Glutamatergic neuron (in vitro differentiated cells): ENCODE measurements around the gene GNAQ. TPM values are rescaled to one million over a fixed set of nuclear protein-coding genes. Genes with fewer than 3 reads are reported as not detected.

Experiments
- DNase-seq: peaks from one replicate; pipeline ENCODE4 v3.0.0; 2022
- H3K27ac Mint-ChIP-seq: one replicate; pipeline ENCODE4 v1.8.0; 2020; ENCODE audit warnings: mild to moderate bottlenecking, mixed read lengths, inconsistent platforms; ENCODE audit not compliant: unreplicated experiment
- H3K27me3 Mint-ChIP-seq: one replicate; pipeline ENCODE4 v1.8.0; 2020; ENCODE audit warnings: mild to moderate bottlenecking, moderate library complexity, mixed read lengths, inconsistent platforms; ENCODE audit not compliant: unreplicated experiment
- H3K36me3 Mint-ChIP-seq: one replicate; pipeline ENCODE4 v1.8.0; 2020; ENCODE audit warnings: mild to moderate bottlenecking, mixed read lengths, inconsistent platforms; ENCODE audit not compliant: unreplicated experiment
- H3K4me1 Mint-ChIP-seq: one replicate; pipeline ENCODE4 v1.8.0; 2020; ENCODE audit warnings: mild to moderate bottlenecking, low read depth, mixed read lengths, inconsistent platforms; ENCODE audit not compliant: unreplicated experiment
- H3K4me3 Mint-ChIP-seq: one replicate; pipeline ENCODE4 v1.8.0; 2020; ENCODE audit warnings: mild to moderate bottlenecking, mixed read lengths, inconsistent platforms; ENCODE audit not compliant: unreplicated experiment
- H3K9me3 Mint-ChIP-seq: one replicate; pipeline ENCODE4 v1.8.0; 2020; ENCODE audit warnings: mild to moderate bottlenecking, moderate library complexity, mixed read lengths, inconsistent platforms; ENCODE audit not compliant: unreplicated experiment
- total RNA-seq: library from RNA; stranded (reverse); fragmentation: NEBNext Ultra II Directional; extraction: Animal tissue kit (Norgen Biotek cat#: 25700); gene quantifications from one replicate; pipeline ENCODE4 v1.2.1, GENCODE V29; 2021; ENCODE audit not compliant: unreplicated experiment
- TF ChIP-seq, protein P1 (sequence below): fragments of 200-600 bp; sonication (generic); IDR thresholded peaks from one replicate; pipeline ENCODE4 v1.5.0; 2021; ENCODE audit not compliant: partially characterized antibody, unreplicated experiment

Gene GNAQ
- total RNA-seq, 1 donor from 2014 or later, result 72.8 TPM

DNA sequence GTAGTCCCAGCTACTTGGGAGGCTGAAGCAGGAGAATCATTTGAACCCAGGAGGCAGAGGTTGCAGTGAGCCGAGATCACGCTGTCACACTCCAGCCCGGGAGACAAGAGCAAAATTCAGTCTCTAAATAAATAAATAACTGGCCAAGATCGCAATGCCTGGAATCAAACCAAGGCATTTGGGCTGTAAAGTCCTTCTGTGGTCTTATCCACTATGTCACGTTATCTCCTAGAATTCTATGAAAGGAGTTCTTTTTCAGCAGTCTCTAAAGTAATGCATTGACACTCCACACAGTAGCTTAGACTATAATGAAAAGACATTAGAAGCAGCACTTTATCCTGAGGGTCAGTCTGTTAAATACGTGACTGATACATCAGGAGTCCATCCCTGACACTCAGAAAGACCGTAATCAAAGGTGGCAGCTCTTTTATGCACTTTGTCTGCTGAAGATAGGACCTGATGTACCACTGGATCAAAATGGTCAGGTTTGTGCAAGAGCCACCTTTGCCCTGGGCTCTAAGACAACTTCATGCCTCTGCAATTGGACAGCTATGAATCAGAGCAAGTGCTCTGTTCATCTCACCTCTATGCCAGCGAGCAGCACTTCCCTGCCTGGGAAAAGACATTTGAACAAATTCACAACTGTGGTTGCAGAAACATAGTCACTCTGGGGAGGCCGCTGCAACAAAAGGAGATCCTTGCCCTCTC is 351.8 kb downstream of the GNAQ start:
- peaks cover 11% of the 10 kb centered on the region for H3K36me3 Mint-ChIP-seq
- no peaks in the 10 kb centered on the region for H3K9me3 Mint-ChIP-seq
- H3K4me1 Mint-ChIP-seq, result no peaks in the 10 kb centered on the region
- peaks cover 3% of the 10 kb centered on the region for H3K27me3 Mint-ChIP-seq
- no peak overlapping the region for H3K27ac Mint-ChIP-seq
- TF ChIP-seq, protein P1, sequence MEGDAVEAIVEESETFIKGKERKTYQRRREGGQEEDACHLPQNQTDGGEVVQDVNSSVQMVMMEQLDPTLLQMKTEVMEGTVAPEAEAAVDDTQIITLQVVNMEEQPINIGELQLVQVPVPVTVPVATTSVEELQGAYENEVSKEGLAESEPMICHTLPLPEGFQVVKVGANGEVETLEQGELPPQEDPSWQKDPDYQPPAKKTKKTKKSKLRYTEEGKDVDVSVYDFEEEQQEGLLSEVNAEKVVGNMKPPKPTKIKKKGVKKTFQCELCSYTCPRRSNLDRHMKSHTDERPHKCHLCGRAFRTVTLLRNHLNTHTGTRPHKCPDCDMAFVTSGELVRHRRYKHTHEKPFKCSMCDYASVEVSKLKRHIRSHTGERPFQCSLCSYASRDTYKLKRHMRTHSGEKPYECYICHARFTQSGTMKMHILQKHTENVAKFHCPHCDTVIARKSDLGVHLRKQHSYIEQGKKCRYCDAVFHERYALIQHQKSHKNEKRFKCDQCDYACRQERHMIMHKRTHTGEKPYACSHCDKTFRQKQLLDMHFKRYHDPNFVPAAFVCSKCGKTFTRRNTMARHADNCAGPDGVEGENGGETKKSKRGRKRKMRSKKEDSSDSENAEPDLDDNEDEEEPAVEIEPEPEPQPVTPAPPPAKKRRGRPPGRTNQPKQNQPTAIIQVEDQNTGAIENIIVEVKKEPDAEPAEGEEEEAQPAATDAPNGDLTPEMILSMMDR, result no peak
- no peak for DNase-seq
- H3K4me3 Mint-ChIP-seq, result no peak overlapping the region

DNA sequence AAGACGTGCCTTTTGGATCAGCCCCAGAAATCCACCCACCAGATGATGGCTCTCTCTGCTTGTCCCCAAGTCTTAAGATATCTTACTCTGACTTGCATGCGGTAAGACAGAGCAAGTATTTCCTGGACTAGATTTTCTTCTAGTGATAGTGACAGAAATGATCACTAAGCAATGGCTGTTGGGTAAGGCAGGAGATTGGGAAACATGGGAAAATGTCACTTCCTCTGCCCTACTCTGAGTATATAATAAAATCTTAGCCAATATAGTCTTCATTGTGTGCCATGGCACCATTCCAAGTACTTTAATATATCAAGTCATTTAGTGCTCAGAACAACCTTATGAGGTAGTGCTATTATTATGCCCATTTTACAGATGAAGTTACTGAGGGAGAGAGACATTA is 352.5 kb downstream of the GNAQ start:
- no peak overlapping the region for H3K4me3 Mint-ChIP-seq
- H3K27ac Mint-ChIP-seq, result no peak overlapping the region
- no peaks in the 10 kb centered on the region for H3K9me3 Mint-ChIP-seq
- peaks cover 3% of the 10 kb centered on the region for H3K27me3 Mint-ChIP-seq
- TF ChIP-seq, protein P1, result no peak
- peaks cover 6% of the 10 kb centered on the region for H3K36me3 Mint-ChIP-seq
- no peaks in the 10 kb centered on the region for H3K4me1 Mint-ChIP-seq
- DNase-seq, result no peak

DNA sequence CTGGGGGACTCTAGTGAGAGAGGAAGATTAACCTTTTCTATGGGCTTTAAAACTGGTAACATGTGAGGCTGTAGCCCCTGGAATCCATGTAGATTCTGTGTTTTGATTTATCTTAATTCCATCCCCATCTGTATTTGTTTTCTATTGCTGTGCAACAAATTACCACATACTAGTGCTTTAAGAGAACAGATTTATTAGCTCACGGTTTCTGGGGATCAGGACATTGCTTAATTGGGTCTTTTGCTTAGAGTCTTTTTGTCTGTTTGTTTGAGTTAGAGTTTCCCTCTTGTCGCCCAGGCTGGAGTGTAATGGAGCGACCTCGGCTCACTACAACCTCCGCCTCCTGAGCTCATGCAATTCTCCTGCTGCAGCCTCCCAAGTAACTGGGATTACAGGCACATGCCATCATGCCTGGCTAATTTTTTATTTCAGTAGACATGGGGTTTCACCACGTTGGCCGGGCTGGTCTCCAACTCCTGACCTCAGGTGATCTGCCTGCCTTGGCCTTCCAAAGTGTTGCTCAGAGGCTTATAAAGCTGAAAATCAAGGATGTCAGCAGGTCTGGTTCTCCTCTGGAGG is 353.6 kb downstream of the GNAQ start:
- Mint-ChIP-seq H3K36me3 (no peaks in the 10 kb centered on the region), H3K9me3 (no peaks in the 10 kb centered on the region), H3K4me3 (no peak overlapping the region), H3K27me3 (peaks cover 3% of the 10 kb centered on the region), H3K4me1 (no peaks in the 10 kb centered on the region), H3K27ac (no peak overlapping the region)
- DNase-seq, result no peak
- TF ChIP-seq, protein P1, result no peak

DNA sequence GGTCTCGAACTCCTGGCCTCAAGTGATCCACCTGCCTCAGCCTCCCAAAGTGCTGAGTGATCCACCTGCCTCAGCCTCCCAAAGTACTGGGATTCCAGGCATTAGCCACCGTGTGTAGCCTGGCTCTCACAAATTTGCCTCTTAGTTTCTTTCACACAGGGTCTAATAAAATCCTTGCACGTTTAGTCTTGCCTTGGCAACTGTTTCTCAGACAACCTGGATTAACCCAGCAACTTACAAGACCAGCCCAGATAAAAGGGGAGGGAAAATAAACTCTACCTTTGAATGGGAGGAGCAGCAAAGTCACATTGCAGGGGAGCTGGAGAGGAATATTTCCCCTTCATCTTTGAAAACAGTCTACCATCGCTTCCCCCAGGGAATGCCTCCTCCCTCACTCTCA is 354.2 kb downstream of the GNAQ start:
- TF ChIP-seq, protein P1, result no peak
- Mint-ChIP-seq H3K27ac (no peak overlapping the region), H3K4me3 (no peak overlapping the region), H3K4me1 (no peaks in the 10 kb centered on the region), H3K27me3 (peaks cover 4% of the 10 kb centered on the region), H3K36me3 (no peaks in the 10 kb centered on the region), H3K9me3 (no peaks in the 10 kb centered on the region)
- DNase-seq, result no peak
